GM19240 (cell line): ENCODE results near the gene ABL1.

Experiments used
- DNase-seq: peaks from one replicate; pipeline ENCODE4 v3.0.0; 2011; ENCODE audit warnings: low spot score; ENCODE audit not compliant: insufficient read length

Gene ABL1

GRCh38 chr9:130930804-130931349 lies 95.8 kb downstream of the ABL1 start:
- DNase-seq: no peak

DNA sequence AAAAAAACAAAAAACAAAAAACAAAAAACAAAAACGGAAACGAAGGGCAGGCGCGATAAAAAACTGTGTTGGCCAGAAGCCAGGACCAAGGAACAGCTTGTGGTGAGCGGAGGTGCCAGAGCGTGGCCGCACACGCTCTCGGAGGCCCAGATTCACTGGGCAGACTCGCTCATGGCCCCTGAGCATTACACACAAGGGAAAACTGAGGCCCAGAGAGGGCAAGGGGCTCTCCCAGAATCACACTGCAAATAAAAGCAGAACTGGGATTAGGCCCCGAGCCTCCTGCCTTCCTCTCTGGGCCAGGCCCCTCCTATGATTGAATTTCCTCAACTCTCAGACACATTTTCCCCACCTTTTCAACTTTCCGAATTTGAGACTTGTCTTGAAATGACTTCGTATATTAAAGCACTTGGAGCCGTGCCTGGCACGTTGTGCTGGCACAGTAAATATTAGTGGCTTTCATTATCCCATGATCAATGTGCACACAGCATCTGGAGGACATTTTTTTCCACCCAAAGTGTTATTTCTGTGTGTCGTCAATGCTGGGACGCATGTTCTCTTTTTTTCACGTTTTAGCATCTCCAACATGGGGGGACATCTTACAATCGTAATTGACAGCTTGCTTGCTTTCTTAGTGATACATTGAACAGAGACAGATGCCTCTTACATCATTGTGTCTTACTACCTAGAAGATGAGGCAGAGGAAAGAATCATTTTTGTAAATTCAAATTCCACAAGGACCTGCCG lies 96.6 kb downstream of the ABL1 start:
- DNase-seq: no peak

GRCh38 chr9:130932255-130933079 lies 97.4 kb downstream of the ABL1 start:
- no peak for DNase-seq

GRCh38 chr9:130933114-130934046 lies 98.3 kb downstream of the ABL1 start:
- DNase-seq: no peak

GRCh38 chr9:130934246-130934645 lies 99.2 kb downstream of the ABL1 start:
- DNase-seq: no peak

- no peak for DNase-seq
Measured at GRCh38 chr9:130934702-130935647, 99.9 kb downstream of the ABL1 start.

- DNase-seq: no peak
Measured at GRCh38 chr9:130935648-130936271, 100.7 kb downstream of the ABL1 start.

- no peak for DNase-seq
Measured at GRCh38 chr9:130936285-130937117, 101.4 kb downstream of the ABL1 start.
